DND-41 (cell line): ENCODE measurements around the gene WDR18.

ENCODE experiments used
- ATAC-seq: fragments of 200-7000 bp; cut with Tn5 transposase; 3 replicates; pipeline ENCODE4 v1.9.1; 2021; ENCODE audit warnings: low read depth; ENCODE audit not compliant: insufficient read depth
- DNase-seq: peaks from one replicate; pipeline ENCODE4 v3.0.0-alpha.2; 2020
- H2AFZ ChIP-seq: 2 replicates; pipeline ENCODE4 v1.6.0; 2012; ENCODE audit warnings: low read depth, low read length
- H3K27ac ChIP-seq: 2 replicates; pipeline ENCODE4 v1.5.1; 2012; ENCODE audit warnings: low read length, inconsistent platforms
- H3K27me3 ChIP-seq: fragments of 200-600 bp; sonication (generic); 2 replicates; pipeline ENCODE4 v1.6.0; 2012; ENCODE audit warnings: low read length, mild to moderate bottlenecking, inconsistent platforms; ENCODE audit not compliant: insufficient read depth, poor library complexity
- H3K36me3 ChIP-seq: 2 replicates; pipeline ENCODE4 v1.5.1; 2012; ENCODE audit warnings: low read length, inconsistent platforms; ENCODE audit not compliant: insufficient read depth
- H3K4me1 ChIP-seq: 2 replicates; pipeline ENCODE4 v1.5.1; 2012; ENCODE audit warnings: mild to moderate bottlenecking, low read length; ENCODE audit not compliant: insufficient read depth
- H3K4me2 ChIP-seq: 2 replicates; pipeline ENCODE4 v1.6.0; 2012; ENCODE audit warnings: mild to moderate bottlenecking, moderate library complexity, low read length, inconsistent platforms; ENCODE audit not compliant: insufficient read depth
- H3K4me3 ChIP-seq, 2 experiments: fragments of 200-600 bp in 1 of 2; shearing (Covaris generic) in 1 of 2; 2 replicates each; pipeline ENCODE4 v1.5.1; 2012 to 2016; ENCODE audit warnings: inconsistent platforms in 2 of 2, low read length in 2 of 2, mild to moderate bottlenecking in 2 of 2, low read depth in 1 of 2, moderate library complexity in 1 of 2
- H3K79me2 ChIP-seq: 2 replicates; pipeline ENCODE4 v1.6.0; 2012; ENCODE audit warnings: low read length, inconsistent platforms; ENCODE audit not compliant: insufficient read depth
- H3K9ac ChIP-seq: 2 replicates; pipeline ENCODE4 v1.6.0; 2012; ENCODE audit warnings: low read depth, mild to moderate bottlenecking, inconsistent platforms, low read length, moderate library complexity
- H3K9me3 ChIP-seq: 2 replicates; pipeline ENCODE4 v1.5.1; 2012; ENCODE audit warnings: low read length, moderate library complexity, mild to moderate bottlenecking, inconsistent platforms; ENCODE audit not compliant: insufficient read depth, severe bottlenecking
- H4K20me1 ChIP-seq: 2 replicates; pipeline ENCODE4 v1.6.0; 2012; ENCODE audit warnings: low read length; ENCODE audit not compliant: insufficient read depth
- EZH2 ChIP-seq: IDR thresholded peaks from 3 replicates; pipeline ENCODE4 v1.6.1; 2012; ENCODE audit warnings: borderline replicate concordance, low read depth, mild to moderate bottlenecking, moderate library complexity, low read length, inconsistent platforms; ENCODE audit not compliant: severe bottlenecking
- TF ChIP-seq, protein P1 (sequence below): IDR thresholded peaks from 2 replicates; pipeline ENCODE4 v1.5.1; 2012; ENCODE audit warnings: borderline replicate concordance, low read length, moderate library complexity, mild to moderate bottlenecking; ENCODE audit not compliant: poor library complexity, severe bottlenecking; ENCODE audit errors: extremely low read depth

Gene WDR18

DNA sequence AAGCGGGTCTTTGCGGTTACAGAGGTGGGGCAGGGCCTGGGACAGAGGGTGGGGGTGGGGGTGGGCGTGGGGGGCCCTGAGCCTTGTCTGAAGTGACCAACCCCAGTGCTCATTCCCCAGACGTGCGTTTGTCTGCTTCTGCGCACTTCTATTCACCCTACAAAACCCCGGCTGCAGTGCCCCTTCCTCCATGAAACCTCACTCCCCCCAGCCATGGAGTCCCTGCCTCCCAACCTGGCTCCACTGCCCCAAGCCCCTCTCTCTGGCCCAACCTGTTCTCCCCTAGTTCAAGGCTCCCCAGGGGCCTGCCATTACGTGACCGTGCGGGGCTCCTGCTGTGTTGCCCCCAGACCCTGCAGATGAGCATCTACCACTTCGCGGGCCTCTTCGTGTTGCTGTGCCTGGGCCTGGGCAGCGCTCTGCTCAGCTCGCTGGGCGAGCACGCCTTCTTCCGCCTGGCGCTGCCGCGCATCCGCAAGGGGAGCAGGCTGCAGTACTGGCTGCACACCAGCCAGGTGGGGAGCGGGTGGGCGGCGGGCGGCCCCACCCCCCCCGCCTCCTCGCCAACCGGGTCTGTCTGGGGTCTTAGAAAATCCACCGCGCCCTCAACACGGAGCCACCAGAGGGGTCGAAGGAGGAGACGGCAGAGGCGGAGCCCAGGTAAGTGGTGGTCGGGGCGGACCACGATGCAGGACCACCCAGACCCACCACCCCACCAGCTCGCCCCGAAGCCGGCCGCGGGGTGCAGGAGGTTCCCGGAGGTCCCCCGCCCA, 24.3 kb downstream of the WDR18 start:
- no peak overlapping the region for H3K27ac ChIP-seq
- peaks cover 43% of the 10 kb centered on the region for H3K36me3 ChIP-seq
- peak; percentile 20; the same call in 1 of the 3 replicates for ATAC-seq
- H3K4me1 ChIP-seq, result no peaks in the 10 kb centered on the region
- no peak overlapping the region for H3K4me2 ChIP-seq
- no peak overlapping the region for H3K9ac ChIP-seq
- H3K4me3 ChIP-seq, result no peak overlapping the region
- no peaks in the 10 kb centered on the region for H3K9me3 ChIP-seq
- peaks cover 28% of the 10 kb centered on the region for H4K20me1 ChIP-seq
- H3K79me2 ChIP-seq, result peaks cover 7% of the 10 kb centered on the region
- no peak for DNase-seq
- H3K27me3 ChIP-seq, result no peaks in the 10 kb centered on the region
- TF ChIP-seq, protein P1, sequence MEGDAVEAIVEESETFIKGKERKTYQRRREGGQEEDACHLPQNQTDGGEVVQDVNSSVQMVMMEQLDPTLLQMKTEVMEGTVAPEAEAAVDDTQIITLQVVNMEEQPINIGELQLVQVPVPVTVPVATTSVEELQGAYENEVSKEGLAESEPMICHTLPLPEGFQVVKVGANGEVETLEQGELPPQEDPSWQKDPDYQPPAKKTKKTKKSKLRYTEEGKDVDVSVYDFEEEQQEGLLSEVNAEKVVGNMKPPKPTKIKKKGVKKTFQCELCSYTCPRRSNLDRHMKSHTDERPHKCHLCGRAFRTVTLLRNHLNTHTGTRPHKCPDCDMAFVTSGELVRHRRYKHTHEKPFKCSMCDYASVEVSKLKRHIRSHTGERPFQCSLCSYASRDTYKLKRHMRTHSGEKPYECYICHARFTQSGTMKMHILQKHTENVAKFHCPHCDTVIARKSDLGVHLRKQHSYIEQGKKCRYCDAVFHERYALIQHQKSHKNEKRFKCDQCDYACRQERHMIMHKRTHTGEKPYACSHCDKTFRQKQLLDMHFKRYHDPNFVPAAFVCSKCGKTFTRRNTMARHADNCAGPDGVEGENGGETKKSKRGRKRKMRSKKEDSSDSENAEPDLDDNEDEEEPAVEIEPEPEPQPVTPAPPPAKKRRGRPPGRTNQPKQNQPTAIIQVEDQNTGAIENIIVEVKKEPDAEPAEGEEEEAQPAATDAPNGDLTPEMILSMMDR, result no peak
- no peak for TF ChIP-seq EZH2
- H2AFZ ChIP-seq, result no peak overlapping the region

DNA sequence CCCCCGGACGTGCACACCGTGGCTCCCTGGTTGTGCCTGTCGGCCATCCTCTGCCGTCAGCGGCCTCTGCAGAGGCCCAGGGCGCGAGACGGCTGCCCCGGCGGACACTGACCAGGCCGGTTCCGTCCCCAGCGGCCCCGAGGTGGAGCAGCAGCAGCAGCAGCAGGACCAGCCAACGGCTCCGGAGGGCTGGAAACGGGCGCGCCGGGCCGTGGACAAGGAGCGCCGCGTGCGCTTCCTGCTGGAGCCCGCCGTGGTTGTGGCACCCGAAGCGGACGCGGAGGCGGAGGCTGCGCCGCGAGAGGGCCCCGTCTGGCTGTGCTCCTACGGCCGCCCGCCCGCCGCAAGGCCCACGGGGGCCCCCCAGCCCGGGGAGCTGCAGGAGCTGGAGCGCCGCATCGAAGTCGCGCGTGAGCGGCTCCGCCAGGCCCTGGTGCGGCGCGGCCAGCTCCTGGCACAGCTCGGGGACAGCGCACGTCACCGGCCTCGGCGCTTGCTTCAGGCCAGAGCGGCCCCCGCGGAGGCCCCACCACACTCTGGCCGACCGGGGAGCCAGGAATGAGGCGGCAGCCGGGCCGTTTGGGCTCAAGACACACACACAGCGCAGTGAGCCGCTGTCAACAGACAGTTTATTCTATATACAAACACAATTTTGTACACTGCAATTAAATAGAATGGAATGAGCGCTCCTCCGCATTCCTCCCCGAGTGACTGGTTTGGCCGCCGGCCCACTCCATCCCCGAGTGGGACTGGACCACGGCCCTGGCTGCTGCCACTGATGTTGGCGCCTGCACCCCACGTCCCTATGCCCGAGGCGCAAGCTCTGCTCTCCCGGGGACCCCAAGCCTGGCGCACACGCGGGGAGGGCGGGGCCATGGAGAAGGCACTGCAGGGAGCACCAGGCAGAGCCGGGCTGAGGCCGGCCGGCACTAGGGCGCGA, 25.2 kb downstream of the WDR18 start:
- no peak for DNase-seq
- no peak overlapping the region for H3K4me2 ChIP-seq
- H3K79me2 ChIP-seq, result peaks cover 15% of the 10 kb centered on the region
- H3K9me3 ChIP-seq, result no peaks in the 10 kb centered on the region
- ATAC-seq, result no peak
- no peaks in the 10 kb centered on the region for H3K4me1 ChIP-seq
- H3K36me3 ChIP-seq, result peaks cover 52% of the 10 kb centered on the region
- no peaks in the 10 kb centered on the region for H3K27me3 ChIP-seq
- no peak for TF ChIP-seq EZH2
- TF ChIP-seq, protein P1, result no peak
- no peak overlapping the region for H3K27ac ChIP-seq
- no peak overlapping the region for H3K9ac ChIP-seq
- no peak overlapping the region for H3K4me3 ChIP-seq
- H4K20me1 ChIP-seq, result peaks cover 35% of the 10 kb centered on the region
- H2AFZ ChIP-seq, result no peak overlapping the region

DNA sequence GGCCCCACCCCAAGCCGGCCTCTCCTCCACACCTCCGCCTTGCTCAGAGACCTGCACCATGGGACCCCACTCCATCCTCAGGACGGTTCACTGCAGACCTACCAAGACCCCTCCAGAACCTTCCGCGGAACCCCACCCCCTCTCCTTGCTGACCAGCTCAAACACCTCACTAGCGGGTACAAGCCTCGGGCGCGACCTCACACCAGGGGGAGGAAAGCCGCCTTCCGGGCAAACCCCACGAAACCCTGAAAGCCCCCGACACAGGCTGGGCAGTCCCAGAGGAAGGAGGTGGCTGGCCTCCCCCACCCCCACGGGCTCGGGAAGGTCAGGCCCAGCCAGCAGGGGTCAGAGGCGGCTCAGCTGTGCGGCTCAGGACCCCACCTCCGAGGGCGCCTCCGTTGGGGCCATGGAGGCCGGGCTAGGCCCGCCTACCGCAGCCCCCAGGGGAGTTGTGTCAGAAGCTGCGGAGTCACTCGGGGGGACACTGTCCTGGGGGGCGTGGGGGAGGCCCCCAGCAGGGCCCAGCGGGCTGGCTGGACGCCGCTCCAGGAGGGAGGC, 25.9 kb downstream of the WDR18 start:
- H3K4me2 ChIP-seq, result no peak overlapping the region
- H3K36me3 ChIP-seq, result peaks cover 59% of the 10 kb centered on the region
- no peaks in the 10 kb centered on the region for H3K9me3 ChIP-seq
- TF ChIP-seq, protein P1, result no peak
- TF ChIP-seq EZH2, result no peak
- H3K27me3 ChIP-seq, result no peaks in the 10 kb centered on the region
- H3K4me3 ChIP-seq, result no peak overlapping the region
- peaks cover 43% of the 10 kb centered on the region for H4K20me1 ChIP-seq
- 0 out of 2 replicates have a peak, but pooled peaks cover under 1% of the 10 kb centered on the region for H3K4me1 ChIP-seq
- no peak overlapping the region for H3K27ac ChIP-seq
- no peak for ATAC-seq
- no peak overlapping the region for H2AFZ ChIP-seq
- peaks cover 22% of the 10 kb centered on the region for H3K79me2 ChIP-seq
- H3K9ac ChIP-seq, result no peak overlapping the region
- DNase-seq, result no peak
